HuH-7.5 (cell line): ENCODE measurements around the gene MRPL1.
"Not testable (repeated sequence)": the region's sequence is repeated elsewhere in the genome, so short reads cannot be mapped to it uniquely, and the experiment has no call there.

Source experiments
- DNase-seq: peaks from one replicate; pipeline ENCODE4 v3.0.0; 2011; ENCODE audit warnings: low spot score

Gene MRPL1

GRCh38 chr4:77982900-77983540 lies 120.4 kb downstream of the MRPL1 start:
- DNase-seq, result not testable (repeated sequence)

GRCh38 chr4:77983612-77984311 lies 121.1 kb downstream of the MRPL1 start:
- DNase-seq, result not testable (repeated sequence)

GRCh38 chr4:77989968-77990367 lies 127.3 kb downstream of the MRPL1 start:
- DNase-seq, result no peak

- no peak for DNase-seq
These were observed 127.8 kb downstream of the MRPL1 start for GRCh38 chr4:77990456-77990855.

GRCh38 chr4:77990904-77991358 lies 128.3 kb downstream of the MRPL1 start:
- no peak for DNase-seq

- no peak for DNase-seq
These were observed 130.0 kb downstream of the MRPL1 start for GRCh38 chr4:77992581-77992980.

- peak; percentile 30 for DNase-seq
These were observed 131.6 kb downstream of the MRPL1 start for GRCh38 chr4:77994194-77994721.

- no peak for DNase-seq
These were observed 133.4 kb downstream of the MRPL1 start for GRCh38 chr4:77996076-77996475.

- DNase-seq, result no peak
These were observed 138.9 kb downstream of the MRPL1 start for GRCh38 chr4:78001531-78001930.

GRCh38 chr4:78002260-78002659 lies 139.6 kb downstream of the MRPL1 start:
- DNase-seq, result no peak
